Astrocyte of the hippocampus (primary cell): ENCODE results near the gene CATSPERE.

Experiments used
- DNase-seq: peaks from one replicate; pipeline ENCODE4 v3.0.0; 2011; ENCODE audit warnings: low read depth, low spot score

The CATSPERE gene

GRCh38 chr1:244461245-244462071, at the start of gene CATSPERE:
Gene CATSPERE, plus strand, starts transcription at chr1:244461273. Its CDS starts 157 bp downstream, at chr1:244461430.
- DNase-seq: peak; percentile 96

GRCh38 chr1:244412176-244412575, 48.9 kb upstream of the CATSPERE start:
- no peak for DNase-seq

GRCh38 chr1:244413736-244414135, 47.3 kb upstream of the CATSPERE start:
- DNase-seq: no peak

- peak; percentile 48 for DNase-seq
These were observed 46.5 kb upstream of the CATSPERE start for GRCh38 chr1:244414543-244414942.

- no peak for DNase-seq
These were observed 42.0 kb upstream of the CATSPERE start for GRCh38 chr1:244419024-244419423.

GRCh38 chr1:244422174-244422573, 38.9 kb upstream of the CATSPERE start:
- peak; percentile 60 for DNase-seq

GRCh38 chr1:244424649-244425334, 36.3 kb upstream of the CATSPERE start:
- DNase-seq: no peak

- no peak for DNase-seq
These were observed 33.4 kb upstream of the CATSPERE start for GRCh38 chr1:244427647-244428046.

GRCh38 chr1:244429818-244430217, 31.3 kb upstream of the CATSPERE start:
- DNase-seq: no peak

- DNase-seq: no peak
These were observed 29.9 kb upstream of the CATSPERE start for GRCh38 chr1:244431166-244431565.

- DNase-seq: peak; percentile 48
These were observed 25.4 kb upstream of the CATSPERE start for GRCh38 chr1:244435562-244436205.

GRCh38 chr1:244436336-244437085, 24.6 kb upstream of the CATSPERE start:
- DNase-seq: no peak

- no peak for DNase-seq
These were observed 24.0 kb upstream of the CATSPERE start for GRCh38 chr1:244437086-244437468.

GRCh38 chr1:244439391-244440032, 21.6 kb upstream of the CATSPERE start:
- no peak for DNase-seq

GRCh38 chr1:244442850-244443249, 18.2 kb upstream of the CATSPERE start:
- no peak for DNase-seq

GRCh38 chr1:244444854-244445253, 16.2 kb upstream of the CATSPERE start:
- peak; percentile 17 for DNase-seq

GRCh38 chr1:244445320-244446181, 15.5 kb upstream of the CATSPERE start:
- peak; percentile 38 for DNase-seq

- DNase-seq: no peak
These were observed 14.0 kb upstream of the CATSPERE start for GRCh38 chr1:244447024-244447423.

GRCh38 chr1:244447552-244447951, 13.5 kb upstream of the CATSPERE start:
- no peak for DNase-seq
